GM19351 (cell line): ENCODE measurements around the gene COA1.
"Not testable (repeated sequence)": the region's sequence is repeated elsewhere in the genome, so short reads cannot be mapped to it uniquely, and the experiment has no call there.

Experiments used
- ATAC-seq: cut with Tn5 transposase; IDR thresholded peaks from one replicate; pipeline ENCODE4 v1.9.1; 2021; ENCODE audit warnings: mild to moderate bottlenecking, moderate library complexity; ENCODE audit not compliant: unreplicated experiment

The COA1 gene

DNA sequence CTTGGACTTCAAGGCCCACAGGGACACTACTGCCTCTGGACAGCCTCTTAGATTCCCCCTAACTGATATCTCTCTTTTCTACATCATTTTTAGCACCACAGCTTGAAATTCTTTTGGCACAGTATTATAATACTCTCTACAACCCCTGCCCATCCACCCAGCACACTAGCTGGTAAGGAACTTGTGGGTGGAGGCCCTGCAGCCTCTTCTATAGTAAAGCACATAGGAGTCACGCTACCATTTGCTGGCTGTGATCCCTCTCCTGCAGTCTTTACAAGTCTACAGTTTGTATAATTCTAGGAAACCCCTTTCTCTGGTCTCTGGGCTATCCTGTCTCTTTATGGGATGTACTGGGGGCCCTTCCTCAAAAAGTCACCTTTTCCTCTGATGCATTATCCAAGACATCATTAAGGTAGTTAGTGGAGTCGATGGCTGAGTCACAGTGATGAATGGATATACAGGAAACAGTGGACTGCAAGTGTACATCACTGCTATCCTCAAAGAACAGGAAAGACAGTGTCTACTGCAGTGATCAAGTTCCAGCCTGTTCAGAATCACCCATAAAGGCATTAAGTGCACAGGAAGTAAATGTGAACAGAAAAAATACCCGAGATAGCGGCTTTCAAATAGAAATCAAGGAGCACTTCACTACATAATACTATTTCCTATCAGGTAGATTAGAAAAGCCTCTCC lies 92.1 kb downstream of the COA1 start:
- no peak for ATAC-seq

DNA sequence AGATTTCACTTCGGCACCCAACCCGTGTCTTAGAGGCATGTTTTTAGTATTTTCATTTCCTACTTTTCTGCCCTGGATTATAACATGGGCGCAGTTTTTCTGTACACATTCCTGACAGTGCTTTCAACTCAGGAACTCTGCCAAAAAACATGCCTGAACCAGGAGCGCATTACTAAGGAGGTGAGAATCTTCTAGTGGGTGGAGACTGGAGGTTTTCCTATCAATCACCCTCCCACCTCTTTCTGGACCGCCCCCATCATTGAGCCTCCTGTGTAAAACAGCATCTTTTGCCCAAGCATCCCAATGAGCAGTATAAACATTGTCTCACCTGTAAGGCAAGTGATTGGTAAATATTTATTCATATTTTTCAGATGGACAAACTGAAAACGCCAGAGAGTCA lies 93.2 kb downstream of the COA1 start:
- ATAC-seq: no peak

DNA sequence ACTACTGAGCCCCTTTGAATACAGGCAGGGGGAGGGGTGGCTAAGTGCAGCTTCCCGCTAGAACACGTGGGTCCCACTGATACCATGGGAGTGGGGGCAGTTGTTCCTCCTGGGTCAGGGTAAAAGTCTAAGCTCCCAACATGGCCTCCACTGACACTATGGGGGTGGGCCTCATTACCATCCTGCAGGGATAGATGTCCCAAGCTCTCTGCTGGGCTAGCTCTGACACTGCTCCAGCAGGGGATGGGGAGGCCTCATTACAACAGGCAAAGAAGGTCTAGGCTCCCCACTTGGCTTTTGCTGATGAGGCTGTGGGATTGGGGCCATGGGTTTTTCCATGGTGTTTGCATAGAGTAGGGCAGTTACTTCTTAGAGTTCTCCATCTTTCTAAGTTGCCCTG lies 94.9 kb downstream of the COA1 start:
- no peak for ATAC-seq

DNA sequence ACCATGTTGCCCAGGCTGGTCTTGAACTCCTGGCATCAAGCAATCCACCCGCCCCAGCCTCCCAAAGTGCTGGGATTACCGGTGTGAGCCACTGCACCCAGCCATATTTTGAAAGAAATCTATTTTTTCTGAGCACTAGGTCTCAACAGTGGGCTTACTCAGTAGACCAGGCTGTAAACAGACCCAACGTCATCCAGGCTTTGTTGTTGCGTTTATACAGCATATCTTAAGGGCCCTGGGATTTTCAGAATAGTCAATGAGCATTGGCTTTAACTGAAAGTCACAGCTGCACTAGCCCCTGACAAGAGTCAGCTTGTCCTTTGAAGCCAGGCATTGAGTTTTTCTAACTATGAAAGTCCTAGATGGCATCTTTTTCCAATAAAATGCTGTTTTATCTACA lies 96.6 kb downstream of the COA1 start:
- no peak for ATAC-seq

DNA sequence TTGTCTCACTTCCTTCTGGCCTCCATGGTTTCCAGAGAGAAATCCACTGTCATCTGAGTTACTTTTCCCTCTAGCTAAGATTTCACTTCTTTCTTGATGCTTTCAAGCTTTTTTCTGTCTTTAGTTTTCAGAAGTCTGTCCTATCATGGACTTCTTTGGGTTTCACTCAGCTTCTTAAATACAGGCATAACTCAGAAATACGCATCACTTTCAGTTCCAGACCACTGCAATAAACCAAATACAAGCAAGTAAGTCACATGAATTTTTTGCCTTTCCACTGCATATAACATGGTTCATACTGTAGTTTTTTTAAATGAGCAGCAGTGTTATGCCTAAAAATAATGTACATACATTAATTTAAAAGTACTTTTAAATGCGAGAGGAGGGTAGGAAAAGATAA lies 97.8 kb downstream of the COA1 start:
- no peak for ATAC-seq

DNA sequence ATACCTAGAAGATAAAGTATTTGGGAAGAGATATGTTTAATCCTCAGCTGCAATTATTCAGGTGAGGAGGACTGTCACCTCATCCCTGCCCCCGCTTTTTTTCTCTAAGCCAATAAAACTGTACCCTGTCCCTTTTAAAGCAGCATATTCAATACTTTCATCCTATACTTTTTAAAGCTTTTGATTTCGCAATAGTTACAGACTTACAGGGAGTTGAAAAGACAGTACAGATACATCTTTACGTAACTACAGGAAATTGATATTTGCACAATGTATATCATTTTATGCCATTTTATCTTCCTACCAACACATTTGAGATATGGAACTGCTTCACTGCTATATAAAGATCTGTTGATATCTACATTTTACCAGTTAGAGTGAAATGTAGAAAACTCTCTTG lies 98.8 kb downstream of the COA1 start:
- ATAC-seq: no peak

DNA sequence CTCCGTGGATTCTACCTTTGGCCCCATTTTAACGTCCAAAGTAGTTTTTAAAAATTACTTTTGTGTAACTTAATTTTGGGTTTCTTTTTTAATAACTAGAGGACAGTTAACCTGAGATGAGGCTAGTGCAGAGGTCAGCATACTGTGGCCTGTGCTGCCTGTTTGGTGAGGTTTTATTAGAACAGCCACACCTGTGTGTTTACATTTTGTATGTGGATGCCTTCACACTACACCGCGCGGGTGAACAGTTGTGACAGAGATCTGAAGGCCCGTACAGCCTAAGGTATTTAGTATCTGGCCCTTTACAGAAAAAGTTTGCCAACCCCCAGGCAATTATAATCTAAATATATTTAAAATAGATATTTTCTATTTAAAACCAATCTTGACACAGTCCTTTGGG lies 99.5 kb downstream of the COA1 start:
- ATAC-seq: no peak

DNA sequence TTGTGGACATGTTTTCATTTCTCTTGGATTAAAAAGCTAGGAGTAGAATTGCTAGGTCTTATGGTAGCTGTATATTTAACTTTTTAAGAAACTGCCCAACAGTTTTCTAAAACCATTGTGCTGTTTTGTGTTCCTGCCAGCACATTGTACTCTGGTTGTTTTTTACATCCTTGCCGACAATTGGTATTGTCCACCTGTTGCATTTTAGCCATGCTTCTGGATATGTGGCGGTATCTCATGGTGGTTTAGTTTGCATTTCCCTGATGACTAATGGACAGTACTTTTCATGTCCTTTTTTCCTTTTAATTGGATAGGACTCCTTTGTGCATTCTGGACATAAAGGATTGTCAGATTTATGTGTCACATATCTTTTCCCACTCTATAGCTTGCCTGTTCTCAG lies 100.9 kb downstream of the COA1 start:
- ATAC-seq: no peak

DNA sequence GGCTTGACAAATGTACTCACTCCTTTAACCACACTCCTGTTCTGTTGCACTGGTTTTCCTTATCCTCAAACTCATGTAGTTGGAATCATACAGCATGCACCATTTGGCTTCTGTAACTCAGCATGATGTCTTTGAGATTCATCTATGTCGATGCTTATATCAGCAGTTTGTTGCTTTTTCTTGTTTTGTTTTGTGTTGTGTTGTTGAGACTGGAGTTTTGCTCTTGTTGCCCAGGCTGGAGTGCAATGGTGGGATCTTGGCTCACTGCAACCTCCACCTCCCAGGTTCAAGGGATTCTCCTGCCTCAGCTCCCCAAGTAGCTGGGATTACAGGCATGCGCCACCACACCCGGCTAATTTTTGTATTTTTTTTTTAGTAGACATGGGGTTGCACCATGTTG lies 101.5 kb downstream of the COA1 start:
- ATAC-seq: not testable (repeated sequence)

DNA sequence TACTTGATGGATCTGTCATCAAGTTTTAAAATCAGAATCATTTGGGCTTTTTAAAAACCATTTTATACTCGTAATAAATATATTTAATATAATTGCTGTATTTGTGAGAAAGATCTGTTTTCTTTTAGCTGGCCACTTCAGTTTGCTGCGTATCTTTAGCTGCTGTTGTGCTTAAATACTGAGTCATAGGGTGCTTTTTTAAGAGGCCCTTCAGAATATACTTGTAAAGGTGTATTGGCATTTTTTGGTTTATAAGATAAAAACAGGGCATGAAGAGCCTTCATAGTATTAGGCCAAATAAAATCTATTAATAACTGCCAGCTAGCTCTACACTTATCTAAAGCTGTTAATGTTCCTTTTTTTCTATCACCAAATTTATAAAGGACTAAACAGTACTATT lies 102.6 kb downstream of the COA1 start:
- no peak for ATAC-seq

DNA sequence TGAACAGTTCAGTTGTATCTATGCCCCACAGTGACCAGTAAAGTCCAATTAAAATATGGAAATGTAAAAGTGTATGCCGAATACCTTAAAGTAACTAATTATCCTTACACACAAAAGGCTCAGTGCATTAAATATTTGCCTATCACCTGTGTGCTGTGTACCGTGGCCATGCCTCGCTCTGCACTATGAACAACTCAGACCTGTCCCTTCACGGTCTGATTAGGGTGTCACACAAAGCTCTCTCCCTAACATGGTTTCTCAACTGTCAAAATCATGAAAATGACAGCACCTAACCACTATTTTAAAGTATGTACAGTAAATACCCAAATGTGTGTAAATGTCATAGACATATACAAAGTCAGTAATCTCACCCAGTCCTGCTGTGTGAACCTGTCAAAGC lies 103.3 kb downstream of the COA1 start:
- no peak for ATAC-seq

DNA sequence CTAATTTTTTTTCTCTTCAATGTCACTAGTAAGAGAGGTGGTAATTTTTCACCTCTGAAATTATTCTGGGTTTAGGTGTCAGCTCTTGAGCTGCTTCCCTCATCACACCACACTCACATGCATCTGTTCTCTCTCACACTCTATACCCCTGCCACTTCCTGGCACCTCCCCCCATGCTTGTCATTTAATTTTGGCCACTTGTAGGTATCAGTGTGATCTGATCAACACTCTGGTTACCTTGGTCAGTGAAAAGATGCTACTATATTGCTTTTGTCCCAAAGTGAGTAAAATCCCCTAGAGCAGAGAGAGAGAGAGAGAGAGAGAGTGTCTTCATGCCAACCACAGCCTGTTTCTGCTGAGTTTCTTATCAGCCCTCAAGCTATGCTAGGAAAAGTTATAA lies 103.9 kb downstream of the COA1 start:
- peak; percentile 62 for ATAC-seq

DNA sequence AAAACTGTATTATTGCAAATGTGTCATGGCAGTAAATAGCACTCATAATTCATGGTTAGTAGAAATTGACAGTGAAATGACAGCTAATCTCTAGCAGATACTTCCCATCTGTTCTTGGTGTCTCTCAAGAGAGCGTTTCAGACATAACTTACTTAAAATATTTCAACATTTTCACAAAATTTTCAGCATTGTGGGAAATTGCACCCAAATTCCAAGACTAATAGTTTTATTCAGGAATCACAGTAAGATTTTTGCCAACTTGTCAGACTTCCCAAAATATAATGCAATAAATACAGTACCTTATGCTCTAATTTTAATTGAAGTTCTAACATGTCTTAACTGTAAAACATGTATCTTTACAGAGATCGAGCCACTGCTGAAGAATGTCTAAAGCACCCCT lies 105.2 kb downstream of the COA1 start:
- ATAC-seq: no peak

DNA sequence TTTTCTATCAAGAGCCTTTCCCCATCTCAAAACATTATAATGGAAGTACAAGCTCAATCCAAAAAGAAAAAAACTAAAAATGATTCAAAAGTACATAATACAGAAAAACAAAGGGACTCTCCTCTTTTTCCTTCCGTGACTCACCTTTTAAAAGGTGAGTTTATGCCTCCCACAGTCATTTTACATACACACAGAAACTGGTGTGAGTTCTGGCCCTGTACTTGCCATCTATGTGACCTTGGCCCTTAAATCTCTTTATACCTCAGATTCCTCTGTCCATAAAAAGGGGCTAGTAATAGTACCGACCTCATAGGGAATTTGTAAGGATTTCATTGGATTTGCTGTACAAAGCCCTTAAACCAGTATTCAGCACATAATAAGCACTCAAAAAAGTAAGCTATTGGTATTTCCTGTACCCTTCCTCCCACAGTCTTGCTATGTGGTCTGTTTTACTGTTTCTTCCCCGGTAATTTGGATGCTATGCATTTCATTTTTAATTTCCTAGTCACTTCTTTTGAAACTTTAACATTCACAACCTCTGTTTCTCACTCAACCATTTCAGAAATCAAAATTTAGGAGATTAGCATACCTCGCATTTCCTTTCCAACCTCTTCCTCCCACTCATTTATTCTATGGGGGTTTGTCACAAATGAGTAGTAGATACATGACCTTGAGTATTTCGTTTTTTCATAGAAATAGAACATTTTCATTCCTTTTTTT lies 107.4 kb downstream of the COA1 start:
- ATAC-seq: no peak

DNA sequence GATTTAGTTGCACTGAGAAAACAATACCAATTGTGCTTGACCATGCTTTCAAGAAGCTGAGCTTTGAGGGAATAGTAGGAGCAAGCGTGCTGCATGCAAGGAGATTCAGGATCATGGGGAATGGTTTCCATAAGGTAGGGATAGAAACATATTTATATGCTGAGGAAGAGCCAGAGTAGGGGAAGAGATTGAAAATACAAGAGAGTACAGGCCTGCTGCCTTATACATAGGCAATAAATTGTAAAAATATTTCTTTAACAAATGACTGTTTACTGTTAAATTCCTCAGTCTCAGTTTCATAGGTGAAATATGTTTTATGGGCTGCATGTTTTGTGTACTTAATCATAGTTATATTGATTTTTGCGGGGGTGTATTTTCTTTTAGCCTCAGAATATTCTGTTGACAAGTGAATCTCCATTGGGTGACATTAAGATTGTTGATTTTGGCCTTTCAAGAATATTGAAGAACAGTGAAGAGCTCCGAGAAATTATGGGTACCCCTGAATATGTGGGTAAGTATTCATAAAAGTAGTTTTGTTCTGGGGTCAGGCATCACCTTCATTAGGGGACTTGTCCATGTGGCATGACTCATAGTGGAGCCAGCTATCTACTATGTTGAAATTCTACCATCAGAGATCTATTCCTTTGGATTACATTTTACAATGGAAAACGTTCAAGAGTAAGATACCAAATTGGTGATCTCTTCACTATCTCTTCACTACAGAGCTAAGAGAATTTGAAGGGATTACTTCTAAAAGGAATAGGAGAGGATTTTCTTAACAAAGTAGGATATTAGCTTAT lies 109.9 kb downstream of the COA1 start:
- no peak for ATAC-seq

DNA sequence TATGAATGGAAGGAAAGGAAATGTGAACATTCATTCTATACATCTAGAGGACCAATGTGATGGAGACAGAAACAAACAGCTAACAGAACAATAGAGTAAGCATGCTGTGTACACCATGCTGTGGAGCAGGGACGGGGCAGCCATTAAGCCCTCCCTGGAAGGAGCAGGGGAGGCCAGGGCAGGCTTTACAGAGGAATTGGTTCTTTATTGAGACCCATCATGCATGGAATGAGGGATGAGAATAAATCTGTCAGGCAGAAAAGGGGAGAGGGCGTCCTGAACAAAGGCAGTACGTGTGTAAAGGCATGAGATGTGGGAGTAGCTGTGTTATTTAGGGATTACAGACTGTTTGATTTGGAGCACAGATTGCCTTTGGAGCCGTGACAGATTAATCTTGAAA lies 111.2 kb downstream of the COA1 start:
- ATAC-seq: no peak

DNA sequence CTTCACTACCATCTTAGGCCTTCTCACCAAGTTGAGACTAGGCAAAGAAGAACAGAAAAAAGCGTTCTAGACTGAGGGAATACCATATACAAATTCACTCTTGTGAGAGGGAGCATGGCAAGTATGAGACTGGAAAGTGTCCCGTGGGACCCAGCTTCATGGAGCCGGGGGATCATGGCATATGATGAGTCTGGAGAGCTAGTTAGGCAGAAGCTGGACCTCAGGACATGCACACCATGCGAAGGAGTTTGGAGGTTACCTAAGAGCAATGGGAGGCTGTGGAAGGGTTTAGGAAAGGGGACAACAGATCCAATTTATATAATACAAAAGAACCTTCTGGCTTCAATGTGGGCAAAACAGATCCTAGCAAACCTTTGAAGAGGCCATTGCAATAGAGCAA lies 112.3 kb downstream of the COA1 start:
- no peak for ATAC-seq

DNA sequence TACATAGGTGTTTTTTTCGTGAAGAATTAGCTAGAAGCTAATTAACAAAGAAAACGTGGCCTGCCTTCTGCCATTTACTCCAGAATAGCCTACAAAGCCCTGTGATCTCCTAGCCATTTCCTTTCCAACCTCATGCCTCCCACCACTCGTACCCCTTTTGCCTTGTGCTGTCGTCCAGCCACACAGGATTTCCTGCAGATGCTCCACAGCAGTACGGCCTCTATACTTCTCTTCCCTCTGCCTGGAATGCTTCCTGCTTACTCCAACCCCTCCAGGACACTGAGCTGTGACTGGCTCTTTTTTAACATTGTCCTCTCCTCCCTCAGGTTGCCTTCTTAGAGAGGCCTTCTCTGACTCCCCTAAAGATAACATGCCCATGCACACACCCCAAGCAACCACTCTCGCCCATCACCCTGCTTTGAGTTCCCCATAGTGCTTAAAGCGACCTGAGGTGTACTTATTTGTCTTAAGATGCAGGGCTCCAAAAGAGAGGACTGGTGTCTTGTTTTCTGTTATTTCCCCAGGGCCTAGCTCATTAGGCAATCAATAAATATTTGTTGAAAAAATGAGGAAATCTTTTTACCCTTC lies 113.7 kb downstream of the COA1 start:
- no peak for ATAC-seq

DNA sequence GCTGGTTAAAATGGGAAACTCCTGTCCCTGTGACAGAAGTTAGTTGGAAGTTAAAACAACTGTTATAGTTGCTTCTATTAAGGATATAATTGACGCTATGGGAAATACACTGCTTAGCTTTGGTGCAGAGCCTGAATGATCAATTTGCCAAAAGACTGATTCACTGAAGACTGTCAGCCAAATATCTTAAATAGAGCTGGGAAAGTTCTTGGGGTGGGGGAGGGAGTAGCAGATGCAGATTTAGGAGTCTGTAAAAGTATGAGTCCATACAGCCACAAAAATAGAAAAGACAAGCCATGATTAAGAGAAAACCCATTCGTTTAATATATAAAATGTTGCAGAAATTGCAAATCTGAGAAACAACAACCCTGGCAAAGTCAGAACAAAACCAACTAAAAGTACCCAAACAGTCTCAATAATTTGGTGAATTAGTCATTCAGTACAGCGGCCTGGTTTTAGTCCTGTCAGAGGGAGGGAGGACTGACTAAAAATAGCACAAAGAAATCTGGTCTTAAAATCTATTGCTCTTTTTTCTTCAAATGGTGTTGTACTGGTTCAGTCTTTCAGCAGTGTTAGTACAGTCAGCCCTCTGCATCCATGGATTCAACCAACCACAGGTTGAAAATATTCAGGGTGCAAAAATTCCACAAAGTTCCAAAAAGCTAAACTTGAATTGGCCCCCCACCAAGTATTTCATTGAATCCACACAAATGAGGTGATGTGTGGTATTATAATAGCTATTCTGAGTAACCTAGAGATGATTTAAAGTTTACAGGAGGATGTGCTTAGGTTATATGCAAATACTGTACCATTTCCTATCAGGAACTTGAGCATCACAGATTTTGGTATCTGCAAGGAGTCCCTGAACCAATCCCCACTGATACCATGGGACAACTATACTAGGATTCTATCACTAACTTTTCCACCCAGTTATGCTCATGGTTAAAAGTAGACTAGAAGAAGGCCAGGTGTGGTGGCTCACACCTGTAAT lies 116.4 kb downstream of the COA1 start:
- ATAC-seq: peak; percentile 87

DNA sequence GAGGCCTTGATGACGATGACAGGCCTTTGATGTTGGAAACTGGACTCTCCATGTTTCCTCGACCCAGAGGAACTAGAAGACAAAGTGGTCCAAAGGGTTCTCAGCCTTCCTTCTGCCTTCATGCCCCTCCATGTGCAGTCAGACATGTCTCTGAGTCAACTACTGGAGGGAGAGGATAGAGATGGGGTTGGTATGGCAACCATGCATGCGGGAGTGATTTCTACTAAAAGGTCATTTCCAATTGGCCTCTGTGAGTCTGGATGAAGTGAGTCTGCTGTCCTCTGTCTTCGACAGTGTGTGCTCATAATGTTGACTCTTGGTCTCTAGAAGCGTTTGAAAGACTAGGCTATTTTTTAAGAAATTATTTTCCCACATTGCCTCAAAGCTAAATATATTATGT lies 117.2 kb downstream of the COA1 start:
- no peak for ATAC-seq
